BLaER1 (cell line): Measurements from ENCODE around the gene NEK8.
"Not testable (repeated sequence)": the region's sequence is repeated elsewhere in the genome, so short reads cannot be mapped to it uniquely, and the experiment has no call there.

ENCODE experiments used
- H3K27ac ChIP-seq: shearing (Covaris generic); formaldehyde crosslinking; 2 replicates; pipeline ENCODE4 v1.8.1; 2022
- H3K27me3 ChIP-seq: shearing (Covaris generic); formaldehyde crosslinking; 2 replicates; pipeline ENCODE4 v1.8.1; 2022
- H3K36me3 ChIP-seq: shearing (Covaris generic); formaldehyde crosslinking; 2 replicates; pipeline ENCODE4 v1.8.1; 2022
- H3K4me1 ChIP-seq: shearing (Covaris generic); formaldehyde crosslinking; 2 replicates; pipeline ENCODE4 v1.8.1; 2022
- H3K4me2 ChIP-seq: shearing (Covaris generic); formaldehyde crosslinking; 2 replicates; pipeline ENCODE4 v1.8.1; 2022
- H3K4me3 ChIP-seq: shearing (Covaris generic); formaldehyde crosslinking; 2 replicates; pipeline ENCODE4 v1.8.1; 2022
- H3K9ac ChIP-seq: shearing (Covaris generic); formaldehyde crosslinking; 2 replicates; pipeline ENCODE4 v1.8.1; 2022
- H3K9me3 ChIP-seq: shearing (Covaris generic); formaldehyde crosslinking; 2 replicates; pipeline ENCODE4 v1.8.1; 2022
- H4K20me1 ChIP-seq: shearing (Covaris generic); formaldehyde crosslinking; 2 replicates; pipeline ENCODE4 v1.8.1; 2022
- Cebpa-rat ChIP-seq: shearing (Covaris generic); IDR thresholded peaks from 2 replicates; pipeline ENCODE4 v1.8.1; 2022

NEK8 gene

DNA sequence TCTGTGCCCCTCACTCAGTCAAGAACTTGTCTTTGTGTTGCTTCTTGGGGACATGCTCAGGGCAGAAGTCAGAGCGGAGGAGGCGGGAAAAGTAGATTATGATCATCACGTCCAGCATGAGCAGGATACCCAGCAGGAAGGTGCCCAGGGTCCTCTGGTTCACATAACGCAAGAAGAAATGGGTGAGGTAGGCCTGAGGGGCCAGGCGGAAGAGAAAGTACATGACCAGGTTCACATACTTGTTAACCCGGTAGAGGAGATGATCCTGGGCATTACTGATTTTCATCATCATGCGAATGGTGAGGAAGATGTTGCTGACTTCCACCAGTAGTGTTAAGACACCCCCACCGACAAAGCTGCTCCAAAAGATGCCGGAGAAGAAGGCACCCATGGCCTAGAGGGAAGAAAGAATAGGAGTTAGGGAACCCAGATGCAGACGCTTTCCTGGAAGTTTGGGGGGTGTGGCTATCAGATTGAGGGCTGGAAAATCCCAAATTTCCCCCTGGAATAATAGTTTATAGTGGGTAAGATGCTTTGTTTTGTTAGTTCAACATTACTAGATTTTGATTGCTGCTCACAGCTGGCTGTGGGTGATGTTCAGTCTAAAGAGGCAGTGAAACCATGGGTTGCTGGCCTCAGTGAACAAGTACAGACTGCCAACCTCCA, 4.0 kb upstream of the NEK8 start:
- peak overlapping the region; percentile 98 for H3K9ac ChIP-seq
- peak overlapping the region; percentile 100 for H3K4me2 ChIP-seq
- H3K27ac ChIP-seq, result no peak overlapping the region
- H4K20me1 ChIP-seq, result peaks cover 59% of the 10 kb centered on the region
- peaks cover 46% of the 10 kb centered on the region for H3K36me3 ChIP-seq
- H3K27me3 ChIP-seq, result no peaks in the 10 kb centered on the region
- H3K9me3 ChIP-seq, result no peaks in the 10 kb centered on the region
- peak overlapping the region; percentile 84 for H3K4me3 ChIP-seq
- peaks cover 69% of the 10 kb centered on the region for H3K4me1 ChIP-seq
- TF ChIP-seq Cebpa-rat, result no peak

DNA sequence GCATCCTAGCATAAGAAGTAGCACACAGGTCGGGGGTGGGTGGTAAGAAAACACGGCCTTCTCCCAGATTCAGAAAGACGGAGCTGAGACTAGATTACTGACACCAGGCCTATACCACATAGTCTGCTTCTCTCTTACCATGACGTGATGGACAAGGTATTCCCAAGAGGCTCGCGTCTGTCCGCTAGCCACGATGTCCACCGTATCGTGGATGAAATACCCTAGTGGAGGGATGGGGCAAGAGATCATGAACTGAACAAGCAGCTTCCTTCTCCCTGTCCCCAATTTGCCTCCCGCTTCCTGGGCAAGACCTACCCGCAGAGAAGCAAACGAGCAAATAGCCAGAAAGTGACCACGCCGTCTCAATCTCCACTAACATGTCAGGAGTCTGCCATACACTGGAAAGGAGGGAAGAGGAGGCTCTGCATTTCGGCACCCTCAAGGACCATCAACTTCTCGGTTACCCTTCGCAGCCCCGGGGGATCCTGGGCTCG, 3.4 kb upstream of the NEK8 start:
- no peaks in the 10 kb centered on the region for H3K27me3 ChIP-seq
- peaks cover 46% of the 10 kb centered on the region for H3K36me3 ChIP-seq
- H3K27ac ChIP-seq, result peak overlapping the region; percentile 87
- no peak for TF ChIP-seq Cebpa-rat
- peak overlapping the region; percentile 81 for H3K9ac ChIP-seq
- peak overlapping the region; percentile 100 for H3K4me2 ChIP-seq
- H3K4me3 ChIP-seq, result peak overlapping the region; percentile 84
- H3K4me1 ChIP-seq, result peaks cover 74% of the 10 kb centered on the region
- no peaks in the 10 kb centered on the region for H3K9me3 ChIP-seq
- peaks cover 56% of the 10 kb centered on the region for H4K20me1 ChIP-seq

DNA sequence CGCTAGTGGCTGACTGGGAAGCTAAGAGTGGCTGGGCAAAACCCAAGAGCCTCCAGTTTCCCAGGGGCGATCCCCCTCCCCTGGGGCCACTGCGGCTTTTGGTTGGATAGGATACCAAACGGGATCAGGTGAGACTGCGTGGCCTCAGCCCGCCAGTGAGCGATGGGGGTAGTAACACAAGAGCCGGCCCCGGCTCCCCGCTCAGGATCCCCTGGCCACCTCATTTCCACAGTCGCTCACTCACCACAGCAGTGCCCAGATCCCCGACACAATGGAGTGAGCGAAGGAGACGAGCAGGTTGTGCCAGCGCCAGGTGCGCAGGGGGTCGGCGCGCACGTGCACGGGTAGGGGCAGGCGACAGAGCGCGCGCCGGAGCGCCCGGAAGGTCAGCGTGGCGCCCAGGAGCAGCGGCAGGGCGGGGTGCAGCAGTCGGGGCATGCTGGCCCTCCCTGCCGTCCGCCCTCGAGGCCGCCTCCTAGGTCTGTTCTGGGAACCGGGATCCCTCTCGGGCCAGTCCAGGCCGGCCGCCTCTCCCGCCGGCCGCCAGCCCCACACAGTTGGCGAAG, 2.8 kb upstream of the NEK8 start:
- Histone ChIP-seq H4K20me1 (peaks cover 51% of the 10 kb centered on the region), H3K4me3 (peak overlapping the region; percentile 84), H3K9ac (peak overlapping the region; percentile 81), H3K36me3 (peaks cover 45% of the 10 kb centered on the region), H3K9me3 (no peaks in the 10 kb centered on the region), H3K27me3 (no peaks in the 10 kb centered on the region), H3K4me2 (peak overlapping the region; percentile 100), H3K4me1 (peaks cover 76% of the 10 kb centered on the region), H3K27ac (peak overlapping the region; percentile 87)
- TF ChIP-seq Cebpa-rat, result no peak

DNA sequence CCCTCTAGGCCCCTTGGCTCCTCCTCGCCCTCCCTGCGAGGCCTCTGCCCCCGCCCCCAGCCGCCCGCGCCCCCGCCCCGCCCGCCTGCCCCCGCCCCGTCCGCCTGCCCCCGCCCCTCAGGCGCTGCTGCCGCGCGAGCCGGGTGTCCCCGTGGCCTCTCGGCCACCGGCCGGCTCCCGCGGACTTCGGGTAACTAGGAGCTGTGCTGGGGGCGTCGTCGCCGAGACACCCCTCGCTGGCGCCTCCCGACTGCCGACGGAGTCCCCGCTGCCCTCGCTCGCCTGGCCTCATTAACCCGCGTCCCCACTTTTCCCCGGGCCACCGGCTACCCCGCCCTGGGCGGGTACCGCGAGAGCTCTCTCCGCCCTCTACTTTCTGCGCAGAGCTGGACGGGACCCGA, 2.4 kb upstream of the NEK8 start, which contains the start of gene TLCD1:
Gene TLCD1, minus strand, starts transcription at position 8 of the 401 bp plus-strand sequence. CDS start 136 bp downstream, outside the sequence.
- Histone ChIP-seq H3K36me3 (peaks cover 40% of the 10 kb centered on the region), H3K9me3 (no peaks in the 10 kb centered on the region), H3K9ac (peak within 1 kb of the TSS; percentile 86), H3K4me2 (peak within 1 kb of the TSS; percentile 100), H3K27me3 (no peaks in the 10 kb centered on the region), H3K4me1 (peaks cover 73% of the 10 kb centered on the region), H3K27ac (peak within 1 kb of the TSS; percentile 87), H4K20me1 (peaks cover 46% of the 10 kb centered on the region), H3K4me3 (peak within 1 kb of the TSS; percentile 84)
- TF ChIP-seq Cebpa-rat, result no peak

DNA sequence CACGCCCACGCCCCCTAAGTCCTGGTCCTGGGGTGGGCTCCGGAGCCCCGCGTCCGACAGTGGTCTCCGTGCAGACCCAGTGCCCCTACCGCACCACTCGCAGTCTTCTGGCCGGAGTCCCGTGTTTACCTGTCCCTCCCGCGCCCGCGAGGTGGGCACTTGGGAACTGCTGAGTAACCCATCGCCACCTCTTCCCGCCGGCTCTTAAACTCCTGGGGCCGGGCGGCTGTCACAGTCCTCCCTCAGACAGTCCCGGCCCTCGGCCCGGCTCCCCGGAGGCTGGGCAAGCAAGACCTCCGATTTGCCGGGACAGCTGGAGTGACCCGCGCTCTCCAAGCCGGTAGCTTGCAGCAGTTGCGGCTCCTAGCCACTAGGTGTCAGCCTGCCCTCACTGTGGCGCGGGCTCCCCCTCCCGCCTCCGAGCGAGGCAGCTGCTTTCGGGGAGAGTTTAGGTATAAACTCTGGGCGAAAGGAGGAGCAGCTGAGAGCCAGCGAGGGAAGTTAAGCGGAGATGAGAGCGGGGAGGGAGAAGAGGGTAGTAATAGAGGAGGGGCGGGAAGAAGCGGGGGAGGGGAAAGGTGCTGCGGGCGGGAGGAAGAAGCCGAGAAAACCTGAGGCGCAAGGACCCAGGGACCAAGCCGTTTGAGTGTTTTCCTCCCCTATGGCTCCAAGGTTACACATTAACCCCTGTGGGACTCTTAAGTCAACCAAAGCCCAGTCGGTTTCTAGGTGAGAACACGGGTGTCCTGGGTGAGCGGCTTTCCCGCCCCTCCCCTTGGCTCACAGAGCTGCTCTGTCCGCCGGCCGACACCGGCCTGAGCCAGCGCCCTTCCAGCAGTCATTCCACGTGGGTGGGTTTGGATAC, 1.7 kb upstream of the NEK8 start:
- H3K36me3 ChIP-seq, result peaks cover 34% of the 10 kb centered on the region
- H3K27ac ChIP-seq, result peak overlapping the region; percentile 45; the same call in 1 of the 2 replicates
- no peak for TF ChIP-seq Cebpa-rat
- no peaks in the 10 kb centered on the region for H3K27me3 ChIP-seq
- no peaks in the 10 kb centered on the region for H3K9me3 ChIP-seq
- H3K4me1 ChIP-seq, result peaks cover 66% of the 10 kb centered on the region
- peak overlapping the region; percentile 100 for H3K4me2 ChIP-seq
- H3K4me3 ChIP-seq, result peak overlapping the region; percentile 84
- H4K20me1 ChIP-seq, result peaks cover 40% of the 10 kb centered on the region
- H3K9ac ChIP-seq, result peak overlapping the region; percentile 86

DNA sequence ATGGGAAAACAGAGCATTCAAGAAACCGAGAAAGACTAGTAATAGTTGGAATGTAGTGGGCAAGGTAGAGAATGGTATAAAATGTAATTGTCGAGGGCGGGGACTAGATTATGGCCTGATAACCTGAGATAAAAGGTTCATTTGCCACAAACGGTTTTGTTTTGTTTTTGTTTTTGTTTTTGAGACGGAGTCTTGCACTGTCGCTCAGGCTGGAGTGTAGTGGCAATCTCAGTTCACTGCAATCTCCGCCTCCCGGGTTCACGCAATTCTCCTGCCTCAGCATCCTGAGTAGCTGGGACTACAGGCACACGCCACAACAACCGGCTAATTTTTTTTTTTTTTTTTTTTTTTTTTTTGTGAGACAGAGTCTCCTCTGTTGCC, 1.4 kb downstream of the NEK8 start:
- H3K9ac ChIP-seq, result no peak overlapping the region

DNA sequence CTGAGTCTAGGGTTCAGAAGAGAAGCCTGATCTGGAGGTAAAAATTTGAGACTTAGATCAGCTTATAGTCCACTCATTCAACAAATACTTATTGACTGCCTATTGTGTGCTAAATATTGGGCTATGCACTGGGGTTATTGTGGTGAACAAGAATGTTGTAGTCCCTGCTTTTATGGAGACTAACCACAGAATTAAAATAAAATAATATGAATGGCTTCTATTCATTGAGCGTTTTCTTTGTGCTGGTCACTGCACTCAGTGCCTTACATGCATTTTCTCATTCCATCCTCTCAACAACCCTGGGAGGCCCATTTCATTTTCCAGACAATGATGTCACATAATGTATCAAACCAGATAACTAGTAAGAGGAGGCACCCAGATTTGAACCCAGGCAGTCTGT, 4.8 kb downstream of the NEK8 start:
- Histone ChIP-seq H3K4me1 (peaks cover 45% of the 10 kb centered on the region), H3K4me3 (no peak overlapping the region), H3K9me3 (peaks cover 3% of the 10 kb centered on the region; the same call in 1 of the 2 replicates), H3K36me3 (peaks cover 19% of the 10 kb centered on the region; the same call in 1 of the 2 replicates), H3K27ac (no peak overlapping the region), H3K9ac (no peak overlapping the region), H3K27me3 (no peaks in the 10 kb centered on the region), H4K20me1 (no peaks in the 10 kb centered on the region), H3K4me2 (no peak overlapping the region)
- no peak for TF ChIP-seq Cebpa-rat

More for the DNA sequence above, 1.4 kb downstream of the NEK8 start:
- H3K9me3 ChIP-seq, result no peaks in the 10 kb centered on the region
- peaks cover 46% of the 10 kb centered on the region for H3K4me1 ChIP-seq
- 0 out of 2 replicates have a peak overlapping the region, but pooled peaks have one; percentile 100 for H3K4me2 ChIP-seq
- H3K27me3 ChIP-seq, result no peaks in the 10 kb centered on the region
- TF ChIP-seq Cebpa-rat, result no peak
- H3K27ac ChIP-seq, result no peak overlapping the region
- H3K4me3 ChIP-seq, result no peak overlapping the region
- H4K20me1 ChIP-seq, result peaks cover 9% of the 10 kb centered on the region
- H3K36me3 ChIP-seq, result peaks cover 16% of the 10 kb centered on the region; the same call in 1 of the 2 replicates

DNA sequence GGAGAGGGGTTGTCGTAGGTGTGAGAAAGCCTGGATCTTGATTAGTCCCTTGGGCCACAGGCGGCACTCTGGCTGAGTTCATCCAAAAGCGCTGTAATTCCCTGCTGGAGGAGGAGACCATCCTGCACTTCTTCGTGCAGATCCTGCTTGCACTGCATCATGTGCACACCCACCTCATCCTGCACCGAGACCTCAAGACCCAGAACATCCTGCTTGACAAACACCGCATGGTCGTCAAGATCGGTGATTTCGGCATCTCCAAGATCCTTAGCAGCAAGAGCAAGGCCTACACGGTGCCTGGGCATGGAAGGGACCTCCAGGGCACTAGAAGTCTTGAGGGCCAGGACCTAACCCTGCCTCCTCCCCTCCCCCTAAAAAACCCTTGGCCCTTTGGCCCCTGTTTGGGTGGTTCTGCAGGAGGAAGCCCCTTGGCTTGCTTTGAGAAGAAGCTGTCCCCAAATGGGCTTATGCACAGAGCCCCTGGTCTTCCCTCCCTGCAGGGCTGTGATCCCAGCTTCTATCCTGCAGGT, 6.2 kb downstream of the NEK8 start:
- peaks cover 19% of the 10 kb centered on the region; the same call in 1 of the 2 replicates for H3K36me3 ChIP-seq
- 0 out of 2 replicates have a peak overlapping the region, but pooled peaks have one; percentile 2 for H3K4me2 ChIP-seq
- H3K9ac ChIP-seq, result no peak overlapping the region
- H3K27me3 ChIP-seq, result no peaks in the 10 kb centered on the region
- peaks cover 51% of the 10 kb centered on the region for H3K4me1 ChIP-seq
- TF ChIP-seq Cebpa-rat, result no peak
- no peaks in the 10 kb centered on the region for H4K20me1 ChIP-seq
- H3K9me3 ChIP-seq, result peaks cover 3% of the 10 kb centered on the region; the same call in 1 of the 2 replicates
- H3K4me3 ChIP-seq, result no peak overlapping the region
- 0 out of 2 replicates have a peak overlapping the region, but pooled peaks have one; percentile 4 for H3K27ac ChIP-seq

DNA sequence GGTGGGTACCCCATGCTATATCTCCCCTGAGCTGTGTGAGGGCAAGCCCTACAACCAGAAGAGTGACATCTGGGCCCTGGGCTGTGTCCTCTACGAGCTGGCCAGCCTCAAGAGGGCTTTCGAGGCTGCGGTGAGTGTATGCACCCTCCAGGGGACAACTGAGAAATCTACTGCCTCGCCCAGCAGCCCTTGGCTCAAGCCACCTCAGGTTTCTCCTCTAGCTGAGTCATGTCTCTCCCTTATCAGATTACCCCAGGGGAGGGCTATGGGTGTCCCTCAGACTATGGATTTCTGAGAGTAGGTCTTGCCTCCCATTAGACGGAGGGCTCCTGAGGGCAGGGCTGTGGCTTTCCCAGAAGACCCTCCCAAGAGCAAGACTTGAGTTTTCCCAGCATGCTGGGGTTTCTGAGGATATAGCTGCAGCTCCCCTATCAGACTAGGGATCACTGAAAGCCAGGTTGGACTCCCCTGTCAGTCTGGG, 6.7 kb downstream of the NEK8 start:
- Histone ChIP-seq H3K4me3 (no peak overlapping the region), H3K27me3 (no peaks in the 10 kb centered on the region), H3K9ac (no peak overlapping the region), H3K9me3 (peaks cover 3% of the 10 kb centered on the region; the same call in 1 of the 2 replicates), H4K20me1 (no peaks in the 10 kb centered on the region), H3K4me1 (peaks cover 51% of the 10 kb centered on the region), H3K36me3 (peaks cover 19% of the 10 kb centered on the region; the same call in 1 of the 2 replicates), H3K4me2 (0 out of 2 replicates have a peak overlapping the region, but pooled peaks have one; percentile 2), H3K27ac (0 out of 2 replicates have a peak overlapping the region, but pooled peaks have one; percentile 4)
- no peak for TF ChIP-seq Cebpa-rat

DNA sequence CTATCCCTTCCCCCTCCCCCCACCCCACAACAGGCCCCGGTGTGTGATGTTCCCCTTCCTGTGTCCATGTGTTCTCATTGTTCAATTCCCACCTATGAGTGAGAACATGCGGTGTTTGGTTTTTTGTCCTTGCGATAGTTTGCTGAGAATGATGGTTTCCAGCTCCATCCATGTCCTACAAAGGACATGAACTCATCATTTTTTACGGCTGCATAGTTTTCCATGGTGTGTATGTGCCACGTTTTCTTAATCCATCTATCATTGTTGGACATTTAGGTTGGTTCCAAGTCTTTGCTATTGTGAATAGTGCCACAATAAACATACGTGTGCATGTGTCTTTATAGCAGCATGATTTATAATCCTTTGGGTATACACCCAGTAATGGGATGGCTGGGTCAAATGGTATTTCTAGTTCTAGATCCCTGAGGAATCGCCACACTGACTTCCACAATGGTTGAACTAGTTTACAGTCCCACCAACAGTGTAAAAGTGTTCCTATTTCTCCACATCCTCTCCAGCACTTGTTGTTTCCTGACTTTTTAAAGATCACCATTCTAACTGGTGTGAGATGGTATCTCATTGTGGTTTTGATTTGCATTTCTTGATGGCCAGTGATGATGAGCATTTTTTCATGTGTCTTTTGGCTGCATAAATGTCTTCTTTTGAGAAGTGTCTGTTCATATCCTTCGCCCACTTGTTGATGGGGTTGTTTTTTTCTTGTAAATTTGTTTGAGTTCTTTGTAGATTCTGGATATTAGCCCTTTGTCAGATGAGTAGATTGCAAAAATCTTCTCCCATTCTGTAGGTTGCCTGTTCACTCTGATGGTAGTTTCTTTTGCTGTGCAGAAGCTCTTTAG, 7.6 kb downstream of the NEK8 start:
- H3K36me3 ChIP-seq, result peaks cover 19% of the 10 kb centered on the region; the same call in 1 of the 2 replicates
- H3K9ac ChIP-seq, H3K27ac ChIP-seq, H4K20me1 ChIP-seq, H3K9me3 ChIP-seq, H3K27me3 ChIP-seq, H3K4me2 ChIP-seq, H3K4me3 ChIP-seq: not testable (repeated sequence)
- H3K4me1 ChIP-seq, result peaks cover 58% of the 10 kb centered on the region
